Adrenal gland (tissue), 12 donors: Measurements from ENCODE around the gene LIPK. TPM values are rescaled to one million over a fixed set of nuclear protein-coding genes. Genes with fewer than 3 reads are reported as not detected.

ENCODE experiments used
- DNase-seq, 7 donors: peaks; one replicate each; pipeline ENCODE4 v3.0.0-alpha.2; 2019 to 2020
- H3K27ac ChIP-seq, 5 donors: fragments of 200-600 bp; sonication (generic) in 4 of 5; 1 replicate in 3 of 5; 2 replicates in 2 of 5; pipeline versions ENCODE4 v1.5.1 to v1.8.0; 2016 to 2020; ENCODE audit warnings: mild to moderate bottlenecking in 1 of 5
- H3K27me3 ChIP-seq: fragments of 200-600 bp; 2 replicates; pipeline ENCODE4 v1.8.0; 2021
- H3K36me3 ChIP-seq, 2 donors: fragments of 200-600 bp; replicated peaks in 1 of 2; 1 replicate in 1 of 2; 2 replicates in 1 of 2; pipeline versions ENCODE4 v1.5.1 to v1.8.0; 2018 to 2022
- H3K4me1 ChIP-seq, 2 donors: fragments of 200-600 bp; replicated peaks in 1 of 2; 1 replicate in 1 of 2; 2 replicates in 1 of 2; pipeline versions ENCODE4 v1.5.1 to v1.8.0; 2018 to 2021
- H3K4me3 ChIP-seq, 4 donors: fragments of 200-600 bp; sonication (generic) in 3 of 4; one replicate each; pipeline ENCODE4 v1.5.1; 2016 to 2018
- H3K9me3 ChIP-seq, 3 donors: fragments of 200-600 bp; sonication (generic) in 1 of 3; replicated peaks in 1 of 3; 1 replicate in 2 of 3; 2 replicates in 1 of 3; pipeline versions ENCODE4 v1.5.1 to v1.8.0; 2016 to 2021
- CTCF ChIP-seq, 6 experiments: fragments of 450-650 bp in 4 of 6; fragments of 200-600 bp in 2 of 6; sonication (generic) in 1 of 6; IDR thresholded peaks; 1 replicate in 5 of 6; 2 replicates in 1 of 6; pipeline versions ENCODE4 v1.5.1 to v1.8.0; 2016 to 2021; ENCODE audit warnings: antibody characterized with exemption in 6 of 6, mild to moderate bottlenecking in 2 of 6, moderate library complexity in 1 of 6
- POLR2A ChIP-seq, 2 donors: fragments of 450-650 bp; IDR thresholded peaks; one replicate each; pipeline ENCODE4 v1.6.1; 2017; ENCODE audit warnings: antibody characterized with exemption in 2 of 2, mild to moderate bottlenecking in 2 of 2, moderate library complexity in 1 of 2
- WGBS, 4 donors: extraction: QIAGEN DNeasy Blood & Tissue Kit in 2 of 4; methylation state at CpG; one replicate each; pipeline versions ENCODE4 v1.1.5 to v1.1.7; 2013 to 2017; 5-methylcytosine and 5-hydroxymethylcytosine counted together
- intact Hi-C, 2 donors: fragments of 100-400 bp; cut with DNase I; formaldehyde crosslinking; loops; one replicate each; pipeline versions ENCODE4 v1.14.1 to v1.15.0; 2022 to 2023
- polyA plus RNA-seq, 3 donors: library from polyadenylated mRNA; stranded (reverse); fragments of 200-250 nt in 2 of 3; fragments of 350-450 nt in 1 of 3; fragmentation: Illumina TruSeq in 1 of 3; extraction: RNeasy Lipid Tissue Mini Kit (QIAGEN cat#74804) in 1 of 3; gene quantifications; one replicate each; pipeline ENCODE4 v1.2.3, GENCODE V29; 2013 to 2014
- total RNA-seq, 9 donors: library from RNA; depleted of rRNA in 4 of 9; stranded (reverse); fragments of >200 nt in 4 of 9; fragments of 120-200 nt in 1 of 9; fragmentation: NEBNext Ultra II Directional in 1 of 9; extraction: Animal tissue kit (Norgen Biotek cat#: 25700) in 1 of 9; gene quantifications; one replicate each; pipeline versions ENCODE4 v1.1.0 to v1.2.4, GENCODE V29; 2013 to 2023
- donor health status: healthy with polysubstance abuse.
- donor health status: Bipolar disorder and iron deficiency.
- donor health status: DM: yes; HTN: yes; CAD: no.
- donor health status: DM: no; HTN: no; CAD: no.
- donor health status: DM: no; HTN: no; CAD: no.
- donor health status: DM: yes; HTN: yes; CAD: no.

The LIPK gene
- total and polyA plus RNA-seq, 12 donors = not detected

GRCh38 chr10:88794731-88795130 is 88.7 kb downstream of the LIPK start:
- Histone ChIP-seq H3K27ac (no peak overlapping the region), H3K4me1 (no peaks in the 10 kb centered on the region), H3K9me3 (no peaks in the 10 kb centered on the region), H3K4me3 (no peak overlapping the region), H3K27me3 (no peaks in the 10 kb centered on the region), H3K36me3 (no peaks in the 10 kb centered on the region)
- TF ChIP-seq CTCF (IDR thresholded peaks at IDR 0.05) (no peak), POLR2A (IDR thresholded peaks at IDR 0.05) (no peak)
- 71 to 78% (median 77%) methylated on average over 1 of the region's 1 CpG for WGBS, 4 donors
- no peak for DNase-seq
- intact Hi-C loops = loop anchor here in 1 of 2 donors (10.0 kb wide), 1 partner anchor 90 kb away; the partner anchor contains the start of gene LIPK

GRCh38 chr10:88800152-88801125 is 94.4 kb downstream of the LIPK start:
- no peak for DNase-seq
- WGBS, 4 donors = 86 to 89% (median 89%) methylated on average over 2 of the region's 2 CpGs
- Histone ChIP-seq H3K4me1 (no peaks in the 10 kb centered on the region), H3K27me3 (no peaks in the 10 kb centered on the region), H3K36me3 (no peaks in the 10 kb centered on the region), H3K4me3 (no peak overlapping the region), H3K27ac (no peak overlapping the region), H3K9me3 (no peaks in the 10 kb centered on the region)
- intact Hi-C loops = no loop called here
- no peak for TF ChIP-seq CTCF (IDR thresholded peaks at IDR 0.05)
- TF ChIP-seq POLR2A (IDR thresholded peaks at IDR 0.05) = no peak

Other genes with a start within 250 kb of the LIPK start
- 10 to 100 TPM; 24.0 to 51.3 (median 28.6) TPM for gene RNLS, start 122.9 kb upstream of the LIPK start, total RNA-seq
- 10 to 100 TPM in 2 of 3 donors, 1 to 10 TPM in 1; 7.2 to 30.6 (median 10.8) TPM for gene RNLS, start 122.9 kb upstream of the LIPK start, polyA plus RNA-seq
- gene LIPJ, start 119.5 kb upstream of the LIPK start, total RNA-seq = under 1 TPM in 2 of 9 donors, not detected in 7; 0.07 to 0.17 TPM
- gene LIPJ, start 119.5 kb upstream of the LIPK start, polyA plus RNA-seq = under 1 TPM in 1 of 3 donors, not detected in 2; 0.05 TPM
- gene LIPF, start 41.8 kb upstream of the LIPK start, total RNA-seq = 1 to 10 TPM in 1 of 9 donors, under 1 TPM in 1, not detected in 7; 0.17 to 1.1 TPM
- gene LIPF, start 41.8 kb upstream of the LIPK start, polyA plus RNA-seq = 1 to 10 TPM in 2 of 3 donors, not detected in 1; 1.0 to 1.5 TPM
- under 1 TPM in 3 of 9 donors, not detected in 6; 0.11 to 0.46 (median 0.41) TPM for gene LIPN, start 53.8 kb downstream of the LIPK start, total RNA-seq
- not detected for gene LIPN, start 53.8 kb downstream of the LIPK start, polyA plus RNA-seq
- not detected for gene LIPM, start 96.5 kb downstream of the LIPK start, total RNA-seq
- not detected for gene LIPM, start 96.5 kb downstream of the LIPK start, polyA plus RNA-seq
- 1 to 10 TPM in 1 of 9 donors, under 1 TPM in 4, not detected in 4; 0.33 to 2.0 (median 0.42) TPM for gene ANKRD22, start 145.6 kb downstream of the LIPK start, total RNA-seq
- gene ANKRD22, start 145.6 kb downstream of the LIPK start, polyA plus RNA-seq = 1 to 10 TPM in 1 of 3 donors, under 1 TPM in 2; 0.29 to 1.9 (median 0.37) TPM
- gene STAMBPL1, start 174.0 kb downstream of the LIPK start, total RNA-seq = 100 to 1,000 TPM in 1 of 9 donors, 10 to 100 TPM in 8; 11.0 to 108 (median 55.2) TPM
- gene STAMBPL1, start 174.0 kb downstream of the LIPK start, polyA plus RNA-seq = 10 to 100 TPM; 22.0 to 49.2 (median 27.0) TPM
- 100 to 1,000 TPM in 6 of 9 donors, 10 to 100 TPM in 3; 48.5 to 529 (median 343) TPM for gene ACTA2, start 246.5 kb downstream of the LIPK start, total RNA-seq
- gene ACTA2, start 246.5 kb downstream of the LIPK start, polyA plus RNA-seq = 100 to 1,000 TPM; 135 to 357 (median 298) TPM